ENCODE measurements around the gene PRRG4.
"Not testable (repeated sequence)": the region's sequence is repeated elsewhere in the genome, so short reads cannot be mapped to it uniquely, and the experiment has no call there.

PRRG4 gene

DNA sequence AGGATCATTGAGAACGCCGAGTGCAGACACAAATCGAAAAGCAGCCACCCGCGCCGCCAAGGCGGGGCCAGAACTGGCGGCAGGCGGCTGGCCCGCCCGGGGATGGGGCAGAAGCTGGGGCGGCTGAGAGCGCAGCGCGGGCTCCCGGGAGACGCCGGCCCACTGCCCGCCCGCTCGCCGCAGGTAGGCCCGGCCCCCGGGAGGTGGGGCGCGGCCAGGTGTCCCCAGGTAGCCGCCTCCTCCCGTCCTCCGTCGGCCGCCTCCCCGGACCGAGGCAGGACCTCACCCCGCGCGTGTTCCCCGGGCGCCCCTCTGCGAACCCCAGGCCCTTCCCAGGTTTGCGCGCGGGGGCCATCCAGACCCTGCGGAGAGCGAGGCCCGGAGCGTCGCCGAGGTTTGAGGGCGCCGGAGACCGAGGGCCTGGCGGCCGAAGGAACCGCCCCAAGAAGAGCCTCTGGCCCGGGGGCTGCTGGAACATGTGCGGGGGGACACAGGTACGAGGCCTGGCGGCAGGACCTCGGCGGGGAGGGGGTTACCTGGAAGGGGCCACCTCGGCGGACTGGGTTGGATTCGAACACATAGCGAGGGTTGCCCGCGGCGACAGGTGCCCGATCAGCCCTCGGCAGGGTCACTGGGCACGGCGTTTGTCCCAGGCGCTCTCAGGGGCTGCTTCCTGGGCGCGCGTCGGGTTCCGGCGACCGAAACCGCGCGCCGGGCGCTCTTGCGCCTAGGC, at the start of gene PRRG4:
Gene PRRG4 (plus strand): TSS at position 248 of the 733 bp plus-strand sequence. CDS start 603 bp downstream, outside the sequence.
- FAIRE-seq = no peak

DNA sequence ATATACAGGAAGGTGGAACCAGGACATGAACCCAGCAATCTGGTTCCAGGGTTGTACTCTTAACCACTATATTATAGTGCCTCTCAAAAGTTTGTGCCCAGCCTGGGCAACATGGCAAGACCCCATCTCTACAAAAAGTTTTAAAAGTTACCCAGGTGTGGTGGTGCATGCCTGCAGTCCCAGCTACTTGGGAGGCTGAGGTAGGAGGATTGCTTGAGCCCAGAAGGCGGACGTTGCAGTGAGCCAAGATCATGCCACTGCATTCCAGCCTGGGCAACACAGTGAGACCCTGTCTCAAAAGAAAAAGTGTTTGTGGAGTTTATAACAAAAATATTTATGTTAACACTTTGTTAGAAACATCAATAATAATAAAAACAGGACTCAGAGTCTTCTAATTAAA, 48.9 kb upstream of the PRRG4 start:
- FAIRE-seq = not testable (repeated sequence)

DNA sequence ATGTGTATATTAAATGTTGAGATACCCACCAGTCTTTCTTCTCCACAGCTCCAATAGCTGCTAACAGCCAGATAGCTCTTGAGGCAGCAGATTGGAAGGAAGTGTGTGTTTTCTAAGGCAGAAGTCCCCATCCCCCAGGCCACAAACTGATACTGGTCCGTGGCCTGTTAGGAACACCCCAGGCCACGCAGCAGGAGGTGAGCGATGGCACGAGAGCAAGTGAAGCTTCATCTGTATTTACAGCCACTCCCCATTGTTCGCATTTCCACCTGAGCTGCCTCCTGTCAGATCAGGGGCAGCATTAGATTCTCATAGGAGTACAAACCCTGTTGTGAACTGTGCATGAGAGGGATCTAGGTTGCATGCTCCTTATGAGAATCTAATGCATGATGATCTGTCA, 48.0 kb upstream of the PRRG4 start:
- no peak for FAIRE-seq

DNA sequence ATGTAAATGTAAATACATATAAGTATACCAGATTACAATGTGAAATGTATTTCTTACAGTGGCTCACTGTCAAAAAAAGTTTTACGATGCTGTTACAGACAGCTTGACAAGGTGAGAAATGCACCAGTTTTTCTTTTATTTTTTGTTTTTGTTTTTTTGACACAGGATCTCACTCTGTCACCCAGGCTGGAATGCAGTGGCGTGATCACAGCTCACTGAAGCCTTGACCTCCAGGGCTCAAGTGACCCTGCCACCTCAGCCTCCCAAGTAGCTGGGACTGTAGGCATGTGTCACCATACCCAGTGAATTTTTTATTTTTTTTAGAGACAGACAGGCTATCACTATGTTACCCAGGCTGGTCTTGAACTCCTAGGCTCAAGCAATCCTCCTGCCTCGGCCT, 44.5 kb upstream of the PRRG4 start:
- FAIRE-seq = no peak

DNA sequence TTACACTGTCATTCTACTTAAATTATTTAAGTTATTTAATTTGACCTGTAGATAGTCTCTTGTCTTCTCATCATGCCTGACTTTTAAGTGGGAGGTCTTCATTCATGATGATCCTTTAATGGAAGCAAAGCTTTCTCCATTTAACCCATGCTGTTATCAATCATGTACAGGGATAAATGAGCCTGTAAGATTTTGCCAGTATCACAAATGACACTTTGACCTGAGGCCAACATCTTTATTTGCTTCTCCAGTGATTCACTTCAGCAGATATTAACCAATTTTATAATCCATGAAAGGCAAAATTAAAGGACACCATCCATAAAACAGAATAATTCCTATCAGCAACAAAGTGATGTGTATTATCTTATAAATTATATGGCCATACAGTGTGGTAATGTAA, 42.9 kb upstream of the PRRG4 start:
- FAIRE-seq = no peak

DNA sequence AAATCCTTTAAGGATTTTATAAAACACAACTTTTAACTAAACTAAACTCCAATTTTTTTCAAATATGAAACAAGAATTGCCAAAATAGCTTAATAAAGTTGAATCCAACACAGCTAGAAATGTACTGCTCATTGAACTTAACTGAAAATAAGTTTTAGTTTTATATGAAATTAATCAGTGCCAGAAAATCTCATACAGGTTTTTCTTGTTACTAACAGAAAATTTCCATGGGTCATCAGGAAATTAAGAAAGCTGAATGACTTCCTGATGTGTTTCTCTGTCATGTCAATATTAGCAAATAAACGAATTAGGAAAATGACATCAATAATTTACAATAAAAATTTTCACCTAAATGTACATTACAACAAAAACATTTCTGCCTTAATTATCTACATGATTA, 38.8 kb upstream of the PRRG4 start:
- no peak for FAIRE-seq

DNA sequence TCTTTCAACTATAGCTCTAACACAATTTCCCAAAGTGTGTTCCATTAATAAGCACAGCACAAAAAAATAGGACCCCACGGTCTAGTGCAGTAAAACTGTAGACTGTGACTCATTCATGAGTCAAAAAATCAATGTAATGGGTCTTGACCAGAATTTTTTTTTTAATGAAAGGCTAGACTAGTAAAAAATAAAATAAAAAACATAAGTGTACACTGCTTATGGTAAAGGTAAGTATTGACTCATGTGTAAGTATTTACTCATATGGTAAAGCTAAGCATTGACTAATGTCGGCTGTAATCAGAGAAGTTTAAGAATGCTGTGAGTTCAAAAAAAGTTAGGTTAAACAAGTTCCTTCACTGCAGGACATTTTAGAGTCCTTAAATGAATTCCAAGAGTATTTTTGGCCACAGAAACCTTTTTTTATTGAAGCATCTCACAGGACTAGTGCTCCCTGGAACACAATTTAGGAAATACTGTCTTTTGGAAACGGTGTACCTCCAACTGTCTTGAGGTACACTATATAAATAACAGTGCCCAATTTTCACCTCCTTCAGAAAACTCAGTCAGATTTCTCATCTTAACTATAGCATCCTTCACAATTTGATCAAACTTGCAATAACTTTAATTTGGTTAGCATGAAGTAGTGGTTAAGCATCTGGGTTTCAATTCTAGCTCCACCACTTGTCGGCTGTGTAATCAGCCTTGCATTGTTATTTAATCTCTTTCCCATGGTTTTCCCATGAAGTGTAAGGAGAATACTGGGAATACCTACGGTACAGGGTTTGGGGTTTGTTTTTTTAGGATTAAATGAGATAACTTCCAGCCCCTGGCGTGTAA, 37.4 kb upstream of the PRRG4 start:
- FAIRE-seq = no peak

DNA sequence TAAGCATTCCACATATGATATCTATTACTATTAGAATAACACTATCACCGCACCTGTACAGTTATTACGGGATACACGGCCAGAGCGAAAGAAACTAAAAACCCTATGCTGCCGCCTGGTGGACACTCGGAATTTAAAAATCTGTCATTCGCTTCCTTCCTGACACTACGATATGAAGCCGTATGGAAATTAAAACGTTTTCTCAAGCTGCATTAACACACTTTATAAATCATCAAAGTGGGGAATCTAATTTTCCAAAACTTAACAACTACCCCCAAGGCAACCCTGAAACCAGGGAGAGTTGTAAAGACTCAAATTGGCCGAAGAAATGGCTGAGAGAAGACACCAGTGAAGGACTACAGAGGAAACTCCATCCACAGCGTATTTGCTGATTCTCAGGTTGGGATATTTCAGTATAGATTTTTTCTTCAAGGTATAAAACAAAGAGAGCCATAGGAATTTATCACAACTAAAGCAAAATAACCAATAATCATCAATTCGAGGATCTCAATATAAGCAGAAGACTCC, 36.7 kb upstream of the PRRG4 start:
- peak; percentile 73 for FAIRE-seq

DNA sequence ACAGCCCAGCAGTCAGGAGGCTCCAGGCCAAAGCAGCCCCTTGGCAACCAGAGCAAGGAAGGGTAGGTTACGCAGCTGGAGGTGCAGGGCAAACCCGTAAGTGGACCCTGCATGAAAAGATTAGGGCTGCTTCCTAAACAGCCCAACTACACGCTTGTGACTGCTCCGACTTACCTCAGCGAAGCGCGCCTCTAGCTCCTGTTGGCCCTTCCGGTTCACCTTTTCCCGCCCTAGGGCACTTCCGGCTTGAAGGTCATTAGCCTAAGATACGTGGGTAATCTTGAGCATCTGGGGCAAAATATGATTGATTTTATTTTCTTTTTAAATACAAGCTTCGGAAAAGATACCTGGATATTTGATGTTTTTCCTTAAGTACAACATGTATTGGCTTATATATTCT, 35.3 kb upstream of the PRRG4 start, which contains the start of gene CCDC73:
Gene CCDC73 (minus strand): TSS at position 224 of the 400 bp plus-strand sequence. CDS start 34,419 bp downstream, outside the sequence.
- no peak for FAIRE-seq

DNA sequence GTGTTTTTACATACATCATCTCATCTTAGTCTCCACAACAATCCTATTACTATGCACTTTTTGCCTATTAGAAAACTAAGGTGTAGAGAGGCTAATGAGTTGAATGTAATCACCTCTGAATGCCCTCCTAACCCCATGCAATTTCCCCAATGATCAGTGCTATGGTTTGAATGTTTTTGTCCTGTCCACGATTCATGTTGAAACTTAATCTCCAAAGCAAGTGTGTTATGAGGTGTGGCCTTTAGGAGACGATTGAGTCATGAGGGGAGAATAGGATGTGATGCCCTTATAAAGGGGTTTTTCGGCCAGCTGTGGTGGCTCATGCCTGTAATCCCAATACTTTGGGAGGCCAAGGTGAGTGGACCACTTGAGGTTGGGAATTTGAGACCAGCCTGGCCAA, 33.3 kb upstream of the PRRG4 start:
- FAIRE-seq = no peak

DNA sequence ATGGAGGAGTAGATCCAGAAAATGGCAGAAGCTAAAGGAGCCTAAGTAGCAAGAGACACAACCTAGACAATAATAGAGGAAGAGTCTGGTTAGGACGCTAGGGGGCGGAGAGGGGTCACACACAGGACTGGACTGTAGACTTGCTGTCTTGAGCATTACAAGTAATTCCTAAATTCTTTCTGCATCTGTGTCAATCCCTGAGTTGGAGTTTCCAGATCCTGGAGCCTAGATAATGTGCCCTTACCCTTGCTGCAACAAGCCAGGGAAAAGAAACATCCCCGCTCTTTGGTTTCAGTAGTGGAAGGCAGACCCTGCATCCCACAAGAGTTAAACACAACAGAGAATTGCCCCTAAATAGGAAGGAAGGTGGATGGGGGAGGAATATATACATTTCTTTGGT, 20.4 kb upstream of the PRRG4 start:
- FAIRE-seq = peak; percentile 79

DNA sequence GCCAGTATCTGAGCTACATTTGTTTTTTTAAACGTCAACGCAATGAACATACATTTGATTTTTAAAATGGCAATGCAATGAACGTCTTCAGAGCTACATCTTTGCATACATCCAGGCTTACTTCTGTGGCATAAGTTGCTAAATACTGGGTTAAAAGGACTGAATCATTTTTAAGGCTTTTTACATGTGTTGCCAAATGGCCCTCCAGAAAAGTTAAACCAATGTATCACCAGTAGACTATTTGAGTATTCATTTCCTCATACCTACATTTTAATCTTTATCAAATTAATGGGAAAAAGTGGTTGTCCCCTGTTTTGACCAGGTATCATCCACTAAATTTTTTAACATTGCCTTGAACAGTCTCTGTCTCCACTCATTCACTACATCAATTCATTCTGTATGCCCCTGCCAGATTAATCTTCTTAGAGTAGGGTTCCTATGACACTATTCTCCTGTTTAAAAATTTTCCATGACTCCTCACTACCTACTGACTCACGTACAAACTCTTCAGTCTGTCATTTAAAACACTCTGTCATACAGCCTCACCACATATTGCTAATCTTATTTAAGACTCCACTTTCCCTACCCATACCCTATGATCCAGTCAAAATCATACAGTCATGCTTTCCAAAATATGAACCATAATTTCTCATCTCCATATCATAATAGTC, 12.4 kb upstream of the PRRG4 start:
- FAIRE-seq = no peak

DNA sequence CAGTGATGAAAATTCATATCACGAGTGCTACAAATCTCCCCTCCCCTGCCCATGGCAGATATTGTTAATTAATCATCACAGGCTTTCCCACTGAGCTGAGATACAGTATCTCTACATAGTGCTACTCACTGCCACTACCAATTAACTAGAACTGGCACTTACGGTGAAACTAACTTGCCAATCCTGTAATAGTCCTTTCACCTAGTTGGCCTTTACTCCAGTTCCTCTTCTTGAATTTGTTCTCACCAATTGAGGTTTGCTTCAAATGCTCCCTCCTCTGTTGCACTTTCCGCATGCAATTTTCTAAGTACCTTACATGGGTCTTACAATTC, 11.9 kb upstream of the PRRG4 start:
- FAIRE-seq = no peak

DNA sequence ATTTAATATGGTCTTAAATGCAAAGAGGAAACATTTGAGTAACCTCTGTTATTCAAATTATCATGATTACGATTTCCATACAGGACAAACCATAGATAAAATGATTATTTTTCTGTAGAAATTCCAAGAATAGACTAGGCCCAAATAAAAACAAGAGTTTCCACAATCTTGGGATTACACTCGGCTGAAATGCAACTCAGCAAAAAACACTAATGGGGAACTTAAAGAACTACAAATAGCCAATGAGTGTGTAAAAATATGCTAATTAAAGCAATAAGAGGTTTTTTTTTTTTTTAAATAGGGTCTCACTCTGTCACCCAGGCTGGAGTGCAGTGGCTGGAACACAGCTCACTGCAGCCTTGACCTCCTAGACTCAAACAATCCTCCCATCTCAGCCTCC, 10.5 kb upstream of the PRRG4 start:
- no peak for FAIRE-seq

DNA sequence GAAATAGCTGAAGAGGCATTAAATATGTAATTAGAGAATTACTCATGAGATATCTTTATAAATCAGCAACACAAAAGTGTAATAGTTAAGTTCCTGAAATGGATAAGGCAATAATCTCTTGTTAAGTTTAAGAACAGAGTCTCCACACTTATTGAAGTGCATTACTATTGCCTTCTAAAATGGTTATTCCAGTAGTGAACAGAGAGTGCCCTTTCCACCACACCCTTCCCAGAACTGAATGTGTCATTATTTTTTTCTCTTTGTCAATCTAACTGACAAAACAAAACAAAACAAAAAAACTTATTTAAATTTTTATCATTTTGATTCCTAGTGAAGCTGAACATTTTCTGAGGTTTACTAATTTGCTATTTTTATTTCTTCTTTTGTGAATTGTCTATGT, 9.2 kb upstream of the PRRG4 start:
- no peak for FAIRE-seq

DNA sequence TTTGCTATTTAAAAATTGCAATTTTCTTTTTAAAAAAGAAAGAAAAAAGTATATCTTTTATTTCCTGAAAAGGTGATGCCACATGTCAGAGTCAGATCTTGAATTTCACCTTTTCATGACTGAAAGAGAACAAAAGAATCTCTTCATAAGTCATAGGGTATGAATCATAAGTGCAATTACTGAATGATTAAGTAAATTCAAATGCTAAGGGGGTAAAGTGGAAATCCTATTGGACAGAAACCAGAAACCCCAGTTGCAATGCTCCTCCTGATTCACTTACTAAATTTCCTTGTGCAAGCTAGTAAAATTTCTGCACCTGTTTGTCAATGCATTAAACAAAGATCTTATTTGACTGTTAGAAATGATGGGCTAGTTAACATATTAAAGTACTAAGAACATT, 8.2 kb upstream of the PRRG4 start:
- FAIRE-seq = no peak

DNA sequence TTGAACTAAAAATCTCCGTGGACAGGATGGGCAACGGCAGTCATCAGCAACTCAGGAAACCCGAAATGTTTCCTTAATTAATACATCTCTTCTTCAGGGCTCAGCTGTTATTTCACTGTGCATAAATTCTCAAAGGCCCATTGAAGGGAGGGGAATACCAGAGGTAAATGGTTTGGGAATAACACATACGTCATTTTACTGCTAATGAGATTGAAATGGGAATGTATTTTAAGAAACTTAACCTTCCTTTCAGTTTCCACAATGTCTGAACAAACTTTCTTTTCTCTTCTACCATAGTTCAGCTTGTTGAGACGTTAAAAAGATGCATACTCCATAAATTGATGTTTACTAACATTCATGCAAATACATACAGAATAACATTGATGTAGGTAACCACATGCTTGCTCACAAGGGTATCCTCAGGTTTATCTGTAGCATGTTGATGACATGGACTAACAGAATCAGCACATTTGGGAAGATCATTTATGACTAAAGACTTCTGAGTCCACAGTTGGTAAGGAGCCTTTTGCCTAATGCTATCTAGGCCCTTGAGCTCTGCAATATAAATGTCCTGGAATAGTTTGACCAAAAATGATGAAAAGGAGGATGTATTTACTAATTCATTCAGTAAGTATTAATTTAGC, 7.7 kb upstream of the PRRG4 start:
- no peak for FAIRE-seq

DNA sequence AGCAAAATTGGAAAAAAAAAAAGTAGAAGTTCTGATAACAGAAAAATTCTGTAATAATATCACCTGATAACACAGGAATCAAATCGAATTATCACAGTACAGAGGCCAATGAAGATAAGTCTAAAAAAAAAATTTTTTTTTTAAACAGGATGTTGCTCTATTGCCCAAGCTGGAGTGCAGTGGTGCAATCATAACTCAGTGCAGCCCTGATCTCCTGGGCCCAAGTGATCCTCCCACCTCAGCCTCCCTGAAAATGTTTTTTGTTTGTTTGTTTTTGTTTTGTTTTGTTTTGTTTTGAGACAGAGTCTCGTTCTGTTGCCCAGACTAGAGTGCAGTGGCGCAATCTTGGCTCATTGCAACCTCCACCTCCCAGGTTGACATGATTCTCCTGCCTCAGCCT, 6.1 kb upstream of the PRRG4 start:
- FAIRE-seq = not testable (repeated sequence)

DNA sequence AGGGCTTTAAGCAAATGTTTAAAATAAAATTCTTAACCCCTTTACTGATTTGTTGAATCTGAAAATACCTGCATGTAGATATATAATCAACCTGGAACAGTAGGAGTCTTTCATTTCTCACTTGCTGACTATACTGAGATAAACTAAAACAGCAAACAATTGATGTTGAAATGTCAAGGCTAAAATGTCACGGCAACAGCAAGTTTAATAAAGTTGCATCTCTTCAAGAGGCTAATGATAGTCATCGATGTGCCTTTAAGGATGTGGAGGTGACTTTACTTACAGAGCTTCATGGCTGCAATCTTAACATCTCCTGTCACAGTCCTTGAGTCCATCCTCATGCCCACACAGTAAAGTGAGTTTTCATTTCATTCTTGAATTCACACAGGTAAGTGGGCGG, 3.6 kb upstream of the PRRG4 start:
- FAIRE-seq = no peak

DNA sequence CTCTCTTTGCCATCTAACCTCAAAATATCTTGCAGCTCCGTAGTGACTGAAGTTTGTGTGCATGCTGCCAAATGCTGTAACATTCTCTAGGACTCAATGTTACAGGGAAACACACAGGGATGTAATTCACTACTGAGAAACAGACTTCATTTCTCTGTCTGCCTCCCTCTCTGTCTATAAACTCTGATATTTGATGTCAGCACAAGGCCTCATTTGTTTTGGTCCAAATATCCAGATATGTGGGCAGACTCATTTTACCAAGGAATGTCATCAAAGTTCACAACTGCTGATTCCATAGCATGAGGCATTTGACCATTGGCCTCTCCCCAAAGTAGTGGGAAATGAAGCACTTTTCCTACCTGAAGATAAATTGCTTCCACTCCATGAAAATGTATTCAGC, 2.5 kb upstream of the PRRG4 start:
- no peak for FAIRE-seq

DNA sequence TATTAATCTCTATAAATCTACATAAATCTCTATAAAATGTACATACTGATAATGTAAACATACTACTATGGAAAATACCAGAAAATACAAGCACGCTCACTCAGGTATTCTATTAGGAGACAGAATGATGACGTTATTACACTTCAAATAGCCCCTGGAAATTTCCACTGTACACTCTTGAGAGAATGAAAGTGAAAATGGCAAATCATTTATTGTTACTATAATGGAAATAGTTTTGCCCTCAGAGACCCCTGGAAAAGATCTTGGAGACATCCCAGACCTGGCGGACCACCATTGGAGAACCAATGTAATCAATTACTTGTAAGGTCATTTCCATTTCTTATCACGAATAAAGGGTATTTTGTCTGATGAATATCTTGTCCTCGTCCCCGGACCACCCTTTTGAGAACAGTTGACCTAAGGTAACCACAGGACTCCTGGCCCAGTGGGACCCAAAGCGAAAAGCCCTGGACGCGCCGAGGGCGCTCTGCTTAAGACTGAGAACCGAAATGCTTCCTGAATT, 509 bp upstream of the PRRG4 start:
- no peak for FAIRE-seq

DNA sequence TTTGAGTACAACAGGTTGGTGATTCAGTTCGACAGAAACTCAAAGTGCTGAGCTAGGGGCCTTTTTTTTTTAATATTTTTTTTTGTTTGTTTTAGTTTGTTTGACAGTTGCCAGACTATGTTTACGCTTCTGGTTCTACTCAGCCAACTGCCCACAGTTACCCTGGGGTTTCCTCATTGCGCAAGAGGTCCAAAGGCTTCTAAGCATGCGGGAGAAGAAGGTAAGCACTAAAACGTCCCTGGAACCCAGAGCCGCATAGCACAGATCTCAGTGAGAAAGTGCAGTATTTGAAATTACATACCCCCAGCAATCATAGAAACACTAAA, 649 bp downstream of the PRRG4 start:
- no peak for FAIRE-seq

DNA sequence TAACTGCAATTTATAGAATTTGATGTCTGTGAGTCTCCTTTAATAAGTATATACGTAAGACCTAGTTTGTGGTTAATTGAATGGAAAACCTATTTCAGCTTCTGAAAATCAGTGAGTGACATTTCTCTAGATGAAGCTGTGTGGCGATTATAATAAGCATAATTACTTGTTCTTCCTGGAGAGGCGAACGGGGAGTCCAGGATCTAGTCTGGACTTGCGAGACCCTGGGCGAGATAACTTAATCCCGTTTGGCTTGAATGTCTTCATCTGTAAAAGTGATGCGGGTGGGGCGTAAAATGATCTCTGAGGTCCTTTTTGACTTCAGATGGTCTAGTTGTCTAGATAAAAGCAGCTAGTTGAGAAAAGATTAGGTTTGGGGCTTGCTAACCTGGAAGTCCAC, 1.1 kb downstream of the PRRG4 start:
- no peak for FAIRE-seq
